ENCODE measurements around the gene NTRK1. TPM values are rescaled to one million over a fixed set of nuclear protein-coding genes. Genes with fewer than 3 reads are reported as not detected.
A peak's percentile ranks its signal among the peaks of the same experiment; 100 is the strongest.

Gene NTRK1
- total RNA-seq, 1 donor from 2014 or later: 3.3 TPM

DNA sequence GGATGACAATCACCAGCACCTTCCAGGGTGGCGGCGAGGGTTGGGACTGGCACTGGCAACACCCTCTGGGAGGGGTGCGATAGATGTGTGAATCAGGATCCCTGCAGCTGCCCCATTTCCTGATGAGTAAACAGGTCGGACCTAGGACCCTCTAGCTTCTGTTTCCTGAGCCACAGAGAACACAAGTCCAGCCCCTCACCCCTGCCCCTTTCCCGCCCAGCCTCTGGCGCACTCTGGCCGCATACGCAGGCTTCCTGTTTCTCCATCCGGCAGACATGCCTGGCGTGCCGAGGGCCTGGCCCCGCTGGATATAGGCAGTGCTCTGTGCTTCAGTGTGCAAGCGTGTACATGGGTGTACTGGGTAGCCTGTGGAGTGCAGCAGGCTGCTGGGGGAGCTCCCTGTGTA is 37.5 kb downstream of the NTRK1 start:
- peak; percentile 48 for DNase-seq (ENCODE audit: low spot score)

DNA sequence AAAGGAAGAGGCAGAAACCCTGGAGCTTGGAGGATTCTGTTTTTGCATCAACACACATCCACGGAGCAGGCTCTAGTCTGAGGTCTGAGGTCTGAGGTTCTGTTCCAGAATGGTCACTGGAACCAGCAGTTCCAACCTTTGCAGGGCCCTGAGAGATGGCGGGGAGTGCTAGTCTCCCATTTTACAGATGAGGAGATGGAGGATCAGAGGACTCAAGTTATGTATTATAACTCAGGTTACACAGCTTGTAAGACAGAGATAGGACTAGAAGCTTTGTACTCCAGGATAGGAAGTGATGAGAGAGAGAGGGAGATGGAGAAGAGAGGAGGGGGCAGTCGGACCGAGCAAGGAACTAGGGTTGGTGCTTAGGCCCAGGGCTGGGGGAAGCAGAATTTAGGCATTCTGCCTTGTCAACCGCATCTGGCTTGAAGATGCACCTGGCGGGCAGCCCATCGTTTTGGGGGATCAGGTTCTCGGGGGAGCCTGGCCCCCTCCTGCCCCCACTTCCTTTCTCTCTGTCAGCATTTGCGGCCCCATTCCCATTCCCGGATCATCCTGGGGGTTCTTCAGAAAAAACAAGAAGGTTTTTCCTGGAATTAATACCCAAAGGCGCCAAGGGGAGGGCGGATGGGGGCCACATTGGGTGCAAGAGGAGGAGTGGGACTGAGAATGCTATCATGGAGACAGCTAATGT is 38.5 kb downstream of the NTRK1 start:
- no peak for DNase-seq (ENCODE audit: low spot score)

DNA sequence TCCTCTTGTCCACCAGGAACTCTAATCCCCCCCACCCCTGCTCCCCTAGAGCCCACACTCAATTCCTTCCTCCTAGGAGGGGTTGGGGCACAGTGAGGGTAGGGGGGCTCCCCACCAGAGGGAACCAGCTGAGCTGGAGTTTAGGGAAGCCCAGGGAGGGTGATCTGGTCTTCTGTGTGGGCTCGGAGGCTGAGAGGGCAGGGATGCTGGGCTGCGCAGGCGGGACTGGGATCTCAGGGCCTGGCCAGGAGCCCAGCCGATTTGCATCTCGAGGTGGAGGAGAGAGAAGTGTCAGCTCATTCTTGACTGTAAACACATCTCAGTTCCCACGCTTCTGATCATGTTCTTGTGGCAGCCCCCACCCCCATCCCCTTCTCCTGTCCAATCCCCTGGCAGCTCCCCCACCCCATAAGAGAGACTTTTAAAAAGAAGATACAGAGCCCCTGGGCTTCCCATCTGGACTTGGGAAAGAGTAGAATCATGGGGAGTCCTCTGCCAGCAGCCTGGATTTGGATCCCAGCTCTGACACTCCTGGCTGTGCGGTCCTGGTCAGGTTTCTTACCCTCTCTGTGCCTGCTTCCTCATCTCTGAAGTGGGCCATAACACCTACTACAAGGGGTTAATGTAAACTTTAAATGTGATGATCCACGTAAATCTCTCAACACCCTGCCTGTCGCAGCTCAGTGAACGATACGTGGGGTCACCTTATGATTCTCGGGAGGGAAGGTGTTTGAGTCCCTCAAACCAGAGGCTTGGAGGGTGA is 39.5 kb downstream of the NTRK1 start:
- no peak for DNase-seq (ENCODE audit: low spot score)

DNA sequence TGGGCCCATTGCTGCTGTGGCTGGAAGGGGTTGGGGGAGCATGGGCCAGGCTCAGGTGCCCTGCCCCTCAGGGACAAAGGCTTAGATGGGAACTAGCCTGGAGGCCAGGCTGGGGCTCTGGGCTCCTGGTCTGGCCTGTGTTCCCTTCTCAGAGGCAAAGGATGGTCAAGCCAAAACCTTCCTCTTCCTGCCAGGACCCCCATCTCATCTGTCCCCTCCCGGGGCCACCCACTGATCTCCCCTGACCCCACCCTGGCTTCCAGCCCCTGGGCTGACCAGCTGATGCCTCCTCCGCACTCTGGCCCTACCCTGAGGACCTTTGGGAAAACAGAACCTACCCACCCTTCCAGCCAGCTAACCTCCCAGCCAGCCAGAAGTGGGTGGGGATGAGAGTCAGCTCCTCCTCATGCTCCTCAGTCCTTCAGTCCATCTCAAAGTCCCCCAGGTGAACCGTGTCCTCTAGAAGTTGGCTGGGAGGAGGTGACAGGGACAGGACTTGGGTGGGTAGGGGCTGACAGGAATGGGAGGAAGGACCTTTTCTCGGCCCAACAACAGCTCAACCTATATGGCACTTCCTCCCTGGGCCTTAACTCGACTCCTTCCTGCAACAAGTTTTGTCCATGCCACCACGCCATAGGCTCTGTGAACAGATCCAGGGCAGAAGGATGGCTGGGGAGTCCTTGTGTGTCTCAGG is 40.4 kb downstream of the NTRK1 start:
- DNase-seq (ENCODE audit: low spot score): no peak

DNA sequence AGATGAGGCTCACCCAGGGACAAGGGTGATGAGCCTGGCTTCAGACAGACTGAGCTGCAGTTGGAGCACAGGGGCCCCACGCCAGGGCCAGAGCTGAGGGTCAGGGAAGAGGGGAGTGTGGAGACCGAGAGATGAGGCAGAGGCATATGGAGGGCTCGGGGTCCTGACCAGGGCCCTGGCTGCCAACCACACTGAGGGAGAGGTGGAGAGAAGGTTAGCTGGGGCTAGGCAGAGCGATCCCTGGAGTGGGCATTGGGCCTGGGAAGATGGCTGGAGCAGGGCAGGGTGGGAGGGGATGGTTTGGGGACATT is 40.9 kb downstream of the NTRK1 start:
- DNase-seq (ENCODE audit: low spot score): no peak

DNA sequence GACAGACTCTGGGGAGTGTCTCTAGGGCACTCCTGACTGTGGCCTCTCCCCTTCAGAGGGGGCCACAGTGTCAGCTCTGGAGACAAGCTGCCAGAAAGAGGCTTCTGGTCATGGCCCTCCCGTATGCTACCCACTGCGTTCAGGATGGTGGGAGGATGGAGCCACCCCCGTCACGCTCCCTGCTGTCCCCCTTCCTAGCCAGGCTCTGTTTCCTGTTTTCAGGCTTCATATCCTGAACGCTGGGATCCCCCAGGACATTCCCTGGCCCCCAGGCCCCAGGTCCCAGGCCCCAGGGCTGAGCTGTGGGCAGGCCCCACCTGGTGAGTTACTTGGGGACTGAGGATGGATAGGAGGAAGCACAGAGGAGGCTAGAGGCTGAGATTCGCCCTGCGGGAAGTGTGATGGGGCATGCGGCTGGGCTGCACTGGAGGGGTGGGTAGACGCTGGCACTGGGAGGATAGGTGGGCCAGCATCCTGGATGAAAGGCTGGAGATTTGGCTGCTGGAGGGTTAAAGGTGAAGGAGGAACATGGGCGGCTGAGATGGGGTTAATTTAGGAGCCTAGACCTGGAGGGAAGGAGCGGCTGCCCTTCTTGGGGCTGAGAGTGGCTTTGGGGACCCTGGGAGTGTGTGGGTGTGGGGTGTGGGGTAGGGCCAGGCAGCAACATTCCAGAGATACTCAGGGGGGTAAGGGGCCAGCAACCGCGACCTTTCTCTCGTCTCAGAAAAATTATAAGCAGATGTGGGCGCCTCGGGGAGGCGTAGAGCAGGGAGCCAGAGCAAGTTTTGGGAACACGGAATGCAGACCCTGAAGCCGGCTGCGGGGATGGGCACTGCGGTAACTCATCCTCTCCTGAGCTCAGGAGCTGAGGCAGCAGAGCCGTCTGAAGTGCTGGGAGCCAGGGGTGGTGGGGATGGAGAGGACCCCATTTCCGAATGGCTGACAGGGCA is 41.6 kb downstream of the NTRK1 start:
- DNase-seq (ENCODE audit: low spot score): no peak

DNA sequence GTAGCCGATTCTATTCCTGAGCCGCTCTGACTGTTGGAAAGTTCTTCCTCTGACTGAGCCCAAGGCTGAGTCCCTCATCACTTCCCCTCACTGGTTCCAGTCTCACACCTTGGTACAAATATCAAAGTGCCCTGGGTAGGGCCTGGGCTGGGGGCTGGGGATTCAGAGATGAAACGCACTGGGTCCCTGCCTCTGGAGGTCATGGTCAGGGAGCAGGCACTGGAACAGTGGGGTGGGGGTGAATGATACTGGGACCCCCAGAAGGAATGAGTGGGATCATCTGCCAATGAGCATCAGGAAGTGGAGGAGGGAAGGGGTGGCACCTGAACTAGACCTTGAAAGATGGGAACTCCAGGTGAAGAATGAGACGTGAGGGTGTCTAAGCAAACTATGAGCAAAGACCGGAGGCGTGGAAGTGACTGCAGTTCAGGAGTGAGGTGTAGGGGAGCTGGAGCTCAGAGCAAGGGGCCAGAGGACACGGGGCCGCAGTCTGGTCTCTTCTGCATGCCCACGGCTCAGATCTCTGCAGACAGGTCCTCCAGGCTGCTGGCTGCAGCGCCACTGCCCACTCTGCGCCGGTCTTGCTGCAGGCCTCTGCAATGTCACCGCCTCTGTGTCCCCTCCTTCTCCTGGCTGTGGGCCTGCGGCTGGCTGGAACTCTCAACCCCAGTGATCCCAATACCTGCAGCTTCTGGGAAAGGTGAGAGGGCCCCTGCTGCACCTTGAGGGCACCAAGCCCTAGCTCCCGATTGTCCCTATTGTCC is 42.8 kb downstream of the NTRK1 start:
- no peak for DNase-seq (ENCODE audit: low spot score)

DNA sequence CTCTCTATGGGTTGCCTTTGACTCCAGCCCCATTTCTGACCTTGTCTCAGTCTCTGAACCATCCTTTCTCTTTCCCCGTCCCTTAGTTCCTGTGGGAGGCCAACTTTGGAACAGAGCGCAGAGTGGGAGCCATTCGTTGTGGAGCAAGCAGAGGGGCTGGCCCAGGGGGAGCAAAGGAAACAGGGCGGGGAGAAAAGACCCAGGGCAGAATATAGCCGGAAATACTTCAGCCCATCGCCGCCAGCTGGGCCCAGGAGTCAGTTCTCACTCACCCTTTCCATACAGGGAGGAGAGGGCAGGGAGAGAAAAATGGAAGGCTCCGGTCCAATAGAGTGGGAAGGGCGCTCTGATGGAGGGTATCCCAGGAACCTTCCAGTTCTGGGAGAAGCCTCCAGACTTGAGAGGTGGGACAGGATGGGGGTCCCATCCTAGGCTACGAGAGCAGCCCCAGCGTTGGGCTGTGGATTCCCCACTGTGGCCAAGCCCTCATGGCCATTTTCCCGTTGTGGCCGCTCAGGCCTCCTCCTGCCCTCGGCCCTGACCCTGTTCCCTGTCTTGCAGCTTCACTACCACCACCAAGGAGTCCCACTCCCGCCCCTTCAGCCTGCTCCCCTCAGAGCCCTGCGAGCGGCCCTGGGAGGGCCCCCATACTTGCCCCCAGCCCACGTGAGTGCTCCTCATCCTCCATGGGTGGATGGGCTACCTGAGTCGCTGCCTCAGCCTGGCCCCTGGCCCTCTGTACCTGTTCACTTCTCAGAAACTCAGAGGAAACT is 43.7 kb downstream of the NTRK1 start:
- no peak for DNase-seq (ENCODE audit: low spot score)

DNA sequence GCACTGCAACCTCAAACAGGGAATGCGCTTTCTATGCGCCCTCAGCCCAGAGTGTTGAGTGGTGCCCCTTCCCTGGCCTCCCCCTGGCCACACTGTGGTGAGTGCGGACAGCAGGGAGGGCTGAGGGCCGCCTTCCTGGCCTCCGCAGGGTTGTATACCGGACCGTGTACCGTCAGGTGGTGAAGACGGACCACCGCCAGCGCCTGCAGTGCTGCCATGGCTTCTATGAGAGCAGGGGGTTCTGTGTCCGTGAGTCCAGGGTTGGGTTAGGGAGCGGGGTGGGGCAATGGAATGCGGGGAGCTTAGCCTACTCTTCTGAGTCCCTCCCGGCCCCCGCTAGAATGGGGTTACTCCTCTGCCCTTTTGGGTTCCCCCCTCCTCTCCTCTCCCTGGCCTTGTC is 44.5 kb downstream of the NTRK1 start:
- DNase-seq (ENCODE audit: low spot score): no peak

DNA sequence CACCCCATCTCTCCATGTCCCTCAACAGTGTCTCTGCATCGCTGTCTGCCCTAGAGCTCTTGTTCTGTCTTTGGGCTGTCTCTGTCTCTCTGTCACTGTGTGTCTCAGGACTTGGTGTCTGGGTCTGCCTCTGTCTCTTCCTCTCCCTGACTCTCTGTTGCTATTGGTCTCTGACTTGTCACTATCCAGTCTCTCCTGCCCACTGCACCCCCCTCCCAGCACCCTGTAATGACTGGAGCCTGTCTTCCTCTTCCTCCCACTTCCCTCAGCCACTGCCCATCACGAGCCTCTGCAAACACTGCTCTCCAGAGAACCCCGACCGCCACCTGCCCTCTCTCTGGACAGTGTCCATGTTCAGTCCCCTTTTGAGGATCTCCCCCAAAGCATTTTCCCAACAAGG is 45.0 kb downstream of the NTRK1 start:
- DNase-seq (ENCODE audit: low spot score): no peak

DNA sequence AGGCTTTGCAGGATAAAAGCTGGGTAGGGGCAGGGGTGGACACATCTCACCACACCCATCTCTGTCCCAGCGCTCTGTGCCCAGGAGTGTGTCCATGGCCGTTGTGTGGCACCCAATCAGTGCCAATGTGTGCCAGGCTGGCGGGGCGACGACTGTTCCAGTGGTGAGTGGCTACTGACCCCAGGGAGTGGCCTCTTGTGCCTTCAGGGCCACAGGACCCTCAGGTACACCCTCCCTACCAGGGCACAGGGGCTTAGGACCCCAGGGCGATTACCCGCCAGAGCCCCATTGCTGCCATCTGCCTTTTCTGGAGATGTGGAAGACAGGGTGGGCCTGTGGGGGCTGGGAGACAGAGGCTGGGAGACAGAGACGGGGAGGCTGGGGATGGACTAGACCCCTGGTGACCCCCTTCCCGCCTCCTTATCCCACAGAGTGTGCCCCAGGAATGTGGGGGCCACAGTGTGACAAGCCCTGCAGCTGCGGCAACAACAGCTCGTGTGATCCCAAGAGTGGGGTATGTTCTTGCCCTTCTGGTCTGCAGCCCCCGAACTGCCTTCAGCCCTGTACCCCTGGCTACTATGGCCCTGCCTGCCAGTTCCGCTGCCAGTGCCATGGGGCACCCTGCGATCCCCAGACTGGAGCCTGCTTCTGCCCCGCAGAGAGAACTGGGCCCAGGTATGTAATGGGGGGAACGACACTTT is 45.7 kb downstream of the NTRK1 start:
- DNase-seq (ENCODE audit: low spot score): no peak

DNA sequence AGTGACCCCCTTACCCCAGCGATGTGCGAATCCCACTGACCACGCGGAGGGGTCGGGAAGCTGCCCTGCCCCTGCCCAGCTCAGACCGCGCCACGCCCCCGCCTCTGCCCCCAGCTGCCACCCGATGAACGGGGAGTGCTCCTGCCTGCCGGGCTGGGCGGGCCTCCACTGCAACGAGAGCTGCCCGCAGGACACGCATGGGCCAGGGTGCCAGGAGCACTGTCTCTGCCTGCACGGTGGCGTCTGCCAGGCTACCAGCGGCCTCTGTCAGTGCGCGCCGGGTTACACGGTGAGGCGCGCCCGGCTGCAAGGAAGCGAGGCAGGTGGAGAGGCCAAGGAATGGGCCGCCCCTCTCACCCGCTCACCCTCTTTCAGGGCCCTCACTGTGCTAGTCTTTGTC is 47.9 kb downstream of the NTRK1 start:
- no peak for DNase-seq (ENCODE audit: low spot score)

DNA sequence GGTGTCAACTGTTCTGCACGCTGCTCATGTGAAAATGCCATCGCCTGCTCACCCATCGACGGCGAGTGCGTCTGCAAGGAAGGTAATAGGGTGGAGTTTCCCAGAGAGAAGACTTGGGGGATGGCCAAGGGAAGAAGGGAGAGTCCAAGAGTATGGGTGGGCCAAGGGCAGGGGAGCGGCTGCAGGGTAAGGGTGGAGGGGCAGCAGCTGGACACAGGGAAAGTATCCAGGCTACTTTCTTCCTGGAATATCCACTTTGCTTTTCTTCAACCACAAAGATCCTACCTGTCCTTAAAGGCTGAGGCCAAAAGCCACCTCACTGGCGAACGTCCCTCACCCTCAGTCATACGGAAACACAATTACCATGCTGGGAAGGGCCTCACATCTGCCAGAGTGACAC is 48.3 kb downstream of the NTRK1 start:
- no peak for DNase-seq (ENCODE audit: low spot score)

DNA sequence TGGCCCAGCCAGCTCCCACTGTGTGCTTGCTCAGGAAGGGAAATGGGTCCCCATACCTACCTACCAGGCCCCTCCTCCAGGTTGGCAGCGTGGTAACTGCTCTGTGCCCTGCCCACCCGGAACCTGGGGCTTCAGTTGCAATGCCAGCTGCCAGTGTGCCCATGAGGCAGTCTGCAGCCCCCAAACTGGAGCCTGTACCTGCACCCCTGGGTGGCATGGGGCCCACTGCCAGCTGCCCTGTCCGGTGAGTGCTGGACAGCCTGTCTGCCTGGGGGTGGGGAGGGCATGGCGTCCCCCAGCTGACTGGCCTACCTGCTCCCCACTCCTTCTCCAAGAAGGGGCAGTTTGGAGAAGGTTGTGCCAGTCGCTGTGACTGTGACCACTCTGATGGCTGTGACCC is 49.0 kb downstream of the NTRK1 start:
- DNase-seq (ENCODE audit: low spot score): no peak

DNA sequence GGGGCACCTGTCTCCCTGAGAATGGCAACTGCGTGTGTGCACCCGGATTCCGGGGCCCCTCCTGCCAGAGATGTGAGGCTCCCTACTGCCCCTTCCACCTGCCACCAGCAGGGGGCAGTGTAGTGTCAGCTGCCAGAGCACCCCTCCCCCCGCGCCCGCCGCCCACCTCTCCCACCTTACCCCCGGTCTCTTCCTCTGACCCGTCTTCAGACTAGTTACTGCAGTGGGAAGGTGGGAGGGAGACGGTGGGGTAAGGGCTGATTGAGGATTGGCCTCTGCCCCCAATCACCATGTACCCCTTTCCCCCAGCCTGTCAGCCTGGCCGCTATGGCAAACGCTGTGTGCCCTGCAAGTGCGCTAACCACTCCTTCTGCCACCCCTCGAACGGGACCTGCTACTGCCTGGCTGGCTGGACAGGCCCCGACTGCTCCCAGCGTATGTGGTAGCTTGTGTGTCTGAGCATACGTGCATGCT is 49.7 kb downstream of the NTRK1 start:
- no peak for DNase-seq (ENCODE audit: low spot score)

DNA sequence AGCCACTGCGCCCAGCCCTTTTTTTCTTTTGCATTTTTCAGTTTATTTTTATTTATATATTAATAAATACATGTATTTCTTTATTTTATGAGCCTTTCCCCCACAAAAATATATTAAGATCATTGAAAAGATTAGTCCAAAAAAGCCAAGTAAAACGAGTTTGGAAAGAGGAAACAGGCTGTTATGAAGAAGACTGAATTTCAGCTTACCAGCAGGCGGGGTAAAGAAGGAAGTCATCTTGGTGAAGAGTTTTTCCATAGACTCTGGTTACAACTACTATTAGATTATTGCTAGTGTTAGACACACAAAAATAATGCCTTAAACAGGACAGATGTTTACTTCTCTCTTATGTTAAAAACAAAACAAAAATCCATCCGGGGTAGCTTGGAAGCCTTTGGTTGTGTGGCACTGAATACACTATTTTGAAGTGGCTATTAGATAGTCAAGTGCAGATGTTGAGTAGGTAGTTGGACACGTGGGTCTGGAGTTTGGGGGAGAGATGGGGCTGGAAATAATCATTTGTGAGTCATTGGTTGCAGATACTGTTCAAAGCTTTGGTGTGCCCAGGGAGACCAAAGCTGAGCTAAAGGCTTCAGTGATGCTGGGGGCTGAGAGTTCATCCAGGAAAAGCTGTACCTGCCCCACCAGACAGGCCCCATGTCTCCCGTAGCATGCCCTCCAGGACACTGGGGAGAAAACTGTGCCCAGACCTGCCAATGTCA is 51.1 kb downstream of the NTRK1 start:
- no peak for DNase-seq (ENCODE audit: low spot score)

DNA sequence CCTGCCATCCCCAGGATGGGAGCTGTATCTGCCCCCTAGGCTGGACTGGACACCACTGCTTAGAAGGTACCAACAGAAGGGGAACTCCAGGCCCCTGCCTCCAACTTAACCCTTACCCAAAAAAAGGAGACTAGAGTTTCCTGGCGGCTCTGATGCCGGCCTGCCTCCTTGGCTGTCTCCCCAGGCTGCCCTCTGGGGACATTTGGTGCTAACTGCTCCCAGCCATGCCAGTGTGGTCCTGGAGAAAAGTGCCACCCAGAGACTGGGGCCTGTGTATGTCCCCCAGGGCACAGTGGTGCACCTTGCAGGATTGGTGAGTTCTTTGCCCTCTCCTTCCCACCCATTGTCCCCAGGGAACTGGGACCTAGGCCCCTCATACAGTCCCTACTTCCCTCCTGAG is 51.6 kb downstream of the NTRK1 start:
- DNase-seq (ENCODE audit: low spot score): no peak

DNA sequence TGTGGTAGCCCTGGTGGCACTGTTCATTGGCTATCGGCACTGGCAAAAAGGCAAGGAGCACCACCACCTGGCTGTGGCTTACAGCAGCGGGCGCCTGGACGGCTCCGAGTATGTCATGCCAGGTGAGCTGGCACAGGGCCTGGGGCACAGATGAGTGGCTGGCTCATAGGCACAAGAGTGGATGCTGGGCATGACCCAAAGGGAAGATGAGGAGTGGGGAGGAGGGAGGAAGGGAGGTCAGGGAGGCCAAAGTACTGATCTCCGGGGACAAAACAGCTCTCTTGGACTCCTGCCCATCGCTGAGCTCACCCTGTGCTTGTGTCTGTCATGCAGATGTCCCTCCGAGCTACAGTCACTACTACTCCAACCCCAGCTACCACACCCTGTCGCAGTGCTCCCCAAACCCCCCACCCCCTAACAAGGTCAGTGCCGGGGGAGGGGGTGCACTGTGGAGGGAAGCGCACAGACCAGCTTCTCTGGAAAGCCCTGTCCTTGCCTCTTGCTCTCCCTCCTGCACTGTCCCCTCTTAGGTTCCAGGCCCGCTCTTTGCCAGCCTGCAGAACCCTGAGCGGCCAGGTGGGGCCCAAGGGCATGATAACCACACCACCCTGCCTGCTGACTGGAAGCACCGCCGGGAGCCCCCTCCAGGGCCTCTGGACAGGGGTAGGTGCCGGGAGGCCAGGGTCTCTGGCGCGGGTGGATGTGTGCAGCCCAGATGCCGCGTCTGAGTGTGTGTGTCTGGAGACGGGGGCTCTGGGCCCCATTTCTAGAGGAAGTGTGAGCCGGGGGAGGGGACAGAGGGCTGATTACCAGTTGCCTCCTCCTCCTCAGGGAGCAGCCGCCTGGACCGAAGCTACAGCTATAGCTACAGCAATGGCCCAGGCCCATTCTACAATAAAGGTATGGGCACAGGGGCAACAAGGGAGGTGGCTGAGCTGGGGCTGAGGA is 52.5 kb downstream of the NTRK1 start:
- DNase-seq (ENCODE audit: low spot score): no peak

Measured in mucosa of gallbladder (tissue), 1 donor.